ENCODE data around the gene MTAP. TPM values are rescaled to one million over a fixed set of nuclear protein-coding genes. Genes with fewer than 3 reads are reported as not detected.

MTAP gene
- polyA plus RNA-seq, 1 donor from 2014 or later: 7.7 TPM

DNA sequence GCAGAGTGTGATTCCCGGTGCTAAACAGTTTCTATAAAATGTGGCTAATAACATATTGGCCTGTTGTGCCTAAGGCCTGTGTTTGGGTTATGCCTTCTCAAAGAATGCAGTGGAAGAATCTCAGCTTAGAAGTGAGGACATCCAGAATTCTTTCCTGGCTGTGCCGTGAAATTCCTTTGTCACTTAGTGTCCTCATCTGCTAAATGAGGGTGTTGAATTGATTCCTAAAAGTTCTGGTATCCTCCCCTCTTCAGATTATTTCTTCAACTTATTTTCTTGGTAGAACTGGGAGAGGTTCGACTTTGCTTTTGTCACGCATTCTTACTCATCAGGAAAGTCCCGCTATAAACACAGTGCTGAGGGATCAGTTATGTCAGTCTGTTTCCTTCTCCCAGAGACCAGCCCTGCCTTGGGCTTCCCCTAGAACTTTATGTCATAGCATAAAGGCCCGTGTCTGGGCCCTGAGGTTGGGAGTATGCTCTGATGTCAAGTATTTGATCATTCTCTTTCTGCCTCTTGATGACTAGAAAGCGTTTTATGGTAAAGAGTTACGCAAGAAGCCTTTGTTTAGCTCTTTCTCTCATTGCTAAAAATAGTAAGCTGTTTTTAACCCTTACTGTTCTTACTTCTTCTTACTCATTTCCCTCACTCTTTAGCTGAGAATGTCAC lies 29.5 kb downstream of the MTAP start:
- Histone ChIP-seq H3F3A (ENCODE audit: insufficient read depth, low read length, poor library complexity, severe bottlenecking) (no peaks in the 10 kb centered on the region), H3K4me3 (ENCODE audit: low read length) (no peak overlapping the region), H3K4me2 (ENCODE audit: low read length) (no peak overlapping the region), H3K9ac (ENCODE audit: low read length) (no peak overlapping the region), H3K27me3 (ENCODE audit: insufficient read depth, low read depth, low read length) (no peaks in the 10 kb centered on the region), H4K20me1 (ENCODE audit: insufficient read depth) (no peaks in the 10 kb centered on the region), H3K9me3 (ENCODE audit: low read length) (no peaks in the 10 kb centered on the region), H2AFZ (ENCODE audit: low read depth, low read length) (no peak overlapping the region), H3K36me3 (ENCODE audit: insufficient read depth, low read length) (no peaks in the 10 kb centered on the region), H3K9me2 (ENCODE audit: insufficient read depth, low read length) (no peaks in the 10 kb centered on the region), H3K27ac (ENCODE audit: low read length) (no peak overlapping the region), H3K79me2 (replicated peaks; ENCODE audit: insufficient read depth, low read length) (no peaks in the 10 kb centered on the region)
- TF ChIP-seq MXI1 (conservative IDR thresholded peaks at IDR 0.05; ENCODE audit: poor library complexity, severe bottlenecking) (no peak), EP300 (conservative IDR thresholded peaks at IDR 0.05; ENCODE audit: poor library complexity, severe bottlenecking) (no peak), SMC3 (conservative IDR thresholded peaks at IDR 0.05; ENCODE audit: poor library complexity) (no peak)

DNA sequence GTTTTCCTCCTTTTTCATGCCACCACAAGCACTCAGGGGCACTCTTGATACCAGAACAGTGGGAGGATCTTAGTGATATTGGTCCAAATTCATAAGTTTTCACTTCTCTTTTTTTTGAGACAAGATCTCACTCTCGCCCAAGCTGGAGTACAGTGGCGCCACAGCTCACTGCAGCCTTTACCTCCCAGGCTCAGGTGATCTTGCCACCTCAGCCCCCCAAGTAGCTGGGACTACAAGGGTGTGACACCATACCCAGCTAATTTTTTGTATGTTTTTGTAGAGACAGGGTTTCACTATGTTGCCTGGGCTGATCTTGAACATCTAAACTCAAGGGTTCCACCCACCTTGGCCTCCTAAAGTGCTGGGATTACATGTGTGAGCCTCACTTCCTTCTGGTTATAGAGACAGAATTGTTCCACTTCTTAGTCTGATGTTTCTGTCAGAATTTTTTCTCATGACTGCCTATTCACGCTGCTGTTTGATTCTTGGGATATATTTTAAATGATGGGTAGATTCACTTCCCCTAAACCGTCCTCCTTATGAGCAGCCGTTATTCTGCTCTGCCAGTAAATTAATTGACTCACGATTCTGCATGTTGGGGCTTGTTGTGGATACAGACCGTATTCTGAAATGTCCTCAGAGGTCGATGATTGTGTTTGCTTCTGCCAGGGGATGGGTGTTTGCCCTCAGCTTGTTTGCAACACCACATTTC lies 30.8 kb downstream of the MTAP start:
- Histone ChIP-seq H3K9me3 (ENCODE audit: low read length) (no peaks in the 10 kb centered on the region), H3K9ac (ENCODE audit: low read length) (no peak overlapping the region), H3K9me2 (ENCODE audit: insufficient read depth, low read length) (no peaks in the 10 kb centered on the region), H3K4me2 (ENCODE audit: low read length) (no peak overlapping the region), H4K20me1 (ENCODE audit: insufficient read depth) (no peaks in the 10 kb centered on the region), H3F3A (ENCODE audit: insufficient read depth, low read length, poor library complexity, severe bottlenecking) (no peaks in the 10 kb centered on the region), H2AFZ (ENCODE audit: low read depth, low read length) (no peak overlapping the region), H3K36me3 (ENCODE audit: insufficient read depth, low read length) (no peaks in the 10 kb centered on the region), H3K79me2 (replicated peaks; ENCODE audit: insufficient read depth, low read length) (no peaks in the 10 kb centered on the region), H3K27me3 (ENCODE audit: insufficient read depth, low read depth, low read length) (no peaks in the 10 kb centered on the region), H3K4me3 (ENCODE audit: low read length) (no peak overlapping the region), H3K27ac (ENCODE audit: low read length) (no peak overlapping the region)
- no peak for TF ChIP-seq EP300 (conservative IDR thresholded peaks at IDR 0.05; ENCODE audit: poor library complexity, severe bottlenecking)

DNA sequence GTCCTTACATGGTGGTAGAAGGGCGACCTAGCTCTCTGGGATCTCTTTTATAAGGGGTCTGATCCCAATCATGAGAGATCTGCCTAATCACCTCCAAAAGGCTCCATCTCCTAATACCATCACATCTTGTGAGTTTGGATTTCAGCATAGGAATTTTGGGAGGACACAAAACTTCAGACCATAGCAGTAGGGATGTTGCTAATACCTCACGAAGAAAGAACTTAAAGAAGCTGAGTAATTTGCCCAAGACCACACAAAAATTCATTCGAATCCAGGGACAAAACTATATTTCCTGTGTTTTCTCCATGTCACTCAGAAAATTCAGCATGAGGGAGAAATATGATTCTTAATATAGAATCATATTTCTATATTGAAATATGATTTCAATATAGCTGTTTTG lies 32.7 kb downstream of the MTAP start:
- no peak overlapping the region for H3K4me2 ChIP-seq (ENCODE audit: low read length)
- no peak overlapping the region for H3K9ac ChIP-seq (ENCODE audit: low read length)
- no peak overlapping the region for H3K4me3 ChIP-seq (ENCODE audit: low read length)
- H3K9me3 ChIP-seq (ENCODE audit: low read length): no peaks in the 10 kb centered on the region
- no peaks in the 10 kb centered on the region for H3K27me3 ChIP-seq (ENCODE audit: insufficient read depth, low read depth, low read length)
- H4K20me1 ChIP-seq (ENCODE audit: insufficient read depth): no peaks in the 10 kb centered on the region
- H3K27ac ChIP-seq (ENCODE audit: low read length): no peak overlapping the region
- H3K36me3 ChIP-seq (ENCODE audit: insufficient read depth, low read length): no peaks in the 10 kb centered on the region
- no peaks in the 10 kb centered on the region for H3F3A ChIP-seq (ENCODE audit: insufficient read depth, low read length, poor library complexity, severe bottlenecking)
- no peak overlapping the region for H2AFZ ChIP-seq (ENCODE audit: low read depth, low read length)
- no peak for TF ChIP-seq POLR2AphosphoS5 (IDR thresholded peaks at IDR 0.05)
- TF ChIP-seq, protein P1, sequence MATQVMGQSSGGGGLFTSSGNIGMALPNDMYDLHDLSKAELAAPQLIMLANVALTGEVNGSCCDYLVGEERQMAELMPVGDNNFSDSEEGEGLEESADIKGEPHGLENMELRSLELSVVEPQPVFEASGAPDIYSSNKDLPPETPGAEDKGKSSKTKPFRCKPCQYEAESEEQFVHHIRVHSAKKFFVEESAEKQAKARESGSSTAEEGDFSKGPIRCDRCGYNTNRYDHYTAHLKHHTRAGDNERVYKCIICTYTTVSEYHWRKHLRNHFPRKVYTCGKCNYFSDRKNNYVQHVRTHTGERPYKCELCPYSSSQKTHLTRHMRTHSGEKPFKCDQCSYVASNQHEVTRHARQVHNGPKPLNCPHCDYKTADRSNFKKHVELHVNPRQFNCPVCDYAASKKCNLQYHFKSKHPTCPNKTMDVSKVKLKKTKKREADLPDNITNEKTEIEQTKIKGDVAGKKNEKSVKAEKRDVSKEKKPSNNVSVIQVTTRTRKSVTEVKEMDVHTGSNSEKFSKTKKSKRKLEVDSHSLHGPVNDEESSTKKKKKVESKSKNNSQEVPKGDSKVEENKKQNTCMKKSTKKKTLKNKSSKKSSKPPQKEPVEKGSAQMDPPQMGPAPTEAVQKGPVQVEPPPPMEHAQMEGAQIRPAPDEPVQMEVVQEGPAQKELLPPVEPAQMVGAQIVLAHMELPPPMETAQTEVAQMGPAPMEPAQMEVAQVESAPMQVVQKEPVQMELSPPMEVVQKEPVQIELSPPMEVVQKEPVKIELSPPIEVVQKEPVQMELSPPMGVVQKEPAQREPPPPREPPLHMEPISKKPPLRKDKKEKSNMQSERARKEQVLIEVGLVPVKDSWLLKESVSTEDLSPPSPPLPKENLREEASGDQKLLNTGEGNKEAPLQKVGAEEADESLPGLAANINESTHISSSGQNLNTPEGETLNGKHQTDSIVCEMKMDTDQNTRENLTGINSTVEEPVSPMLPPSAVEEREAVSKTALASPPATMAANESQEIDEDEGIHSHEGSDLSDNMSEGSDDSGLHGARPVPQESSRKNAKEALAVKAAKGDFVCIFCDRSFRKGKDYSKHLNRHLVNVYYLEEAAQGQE (IDR thresholded peaks at IDR 0.05; ENCODE audit: borderline replicate concordance): no peak
- TF ChIP-seq, protein P2, sequence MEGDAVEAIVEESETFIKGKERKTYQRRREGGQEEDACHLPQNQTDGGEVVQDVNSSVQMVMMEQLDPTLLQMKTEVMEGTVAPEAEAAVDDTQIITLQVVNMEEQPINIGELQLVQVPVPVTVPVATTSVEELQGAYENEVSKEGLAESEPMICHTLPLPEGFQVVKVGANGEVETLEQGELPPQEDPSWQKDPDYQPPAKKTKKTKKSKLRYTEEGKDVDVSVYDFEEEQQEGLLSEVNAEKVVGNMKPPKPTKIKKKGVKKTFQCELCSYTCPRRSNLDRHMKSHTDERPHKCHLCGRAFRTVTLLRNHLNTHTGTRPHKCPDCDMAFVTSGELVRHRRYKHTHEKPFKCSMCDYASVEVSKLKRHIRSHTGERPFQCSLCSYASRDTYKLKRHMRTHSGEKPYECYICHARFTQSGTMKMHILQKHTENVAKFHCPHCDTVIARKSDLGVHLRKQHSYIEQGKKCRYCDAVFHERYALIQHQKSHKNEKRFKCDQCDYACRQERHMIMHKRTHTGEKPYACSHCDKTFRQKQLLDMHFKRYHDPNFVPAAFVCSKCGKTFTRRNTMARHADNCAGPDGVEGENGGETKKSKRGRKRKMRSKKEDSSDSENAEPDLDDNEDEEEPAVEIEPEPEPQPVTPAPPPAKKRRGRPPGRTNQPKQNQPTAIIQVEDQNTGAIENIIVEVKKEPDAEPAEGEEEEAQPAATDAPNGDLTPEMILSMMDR (IDR thresholded peaks at IDR 0.05; ENCODE audit: poor library complexity, severe bottlenecking): no peak
- TF ChIP-seq TAF1 (IDR thresholded peaks at IDR 0.05; ENCODE audit: low read depth): no peak
- TF ChIP-seq EZH2 (IDR thresholded peaks at IDR 0.05; ENCODE audit: borderline replicate concordance, insufficient read depth, low read length, poor library complexity, severe bottlenecking): no peak
- TF ChIP-seq SMC3 (conservative IDR thresholded peaks at IDR 0.05; ENCODE audit: poor library complexity): no peak
- TF ChIP-seq EP300 (conservative IDR thresholded peaks at IDR 0.05; ENCODE audit: poor library complexity, severe bottlenecking): no peak
- TF ChIP-seq MXI1 (conservative IDR thresholded peaks at IDR 0.05; ENCODE audit: poor library complexity, severe bottlenecking): no peak
- TF ChIP-seq RAD21 (conservative IDR thresholded peaks at IDR 0.05): no peak
- H3K9me2 ChIP-seq (ENCODE audit: insufficient read depth, low read length): no peaks in the 10 kb centered on the region
- H3K79me2 ChIP-seq (replicated peaks; ENCODE audit: insufficient read depth, low read length): no peaks in the 10 kb centered on the region

All from neural cell (in vitro differentiated cells).